HG03025 (cell line): ENCODE data around the gene TNFAIP2.
"Not testable (repeated sequence)": the region's sequence is repeated elsewhere in the genome, so short reads cannot be mapped to it uniquely, and the experiment has no call there.

Source experiments
- ATAC-seq: cut with Tn5 transposase; IDR thresholded peaks from one replicate; pipeline ENCODE4 v1.9.1; 2021; ENCODE audit warnings: mild to moderate bottlenecking, moderate library complexity; ENCODE audit not compliant: unreplicated experiment, low FRiP score

The TNFAIP2 gene

DNA sequence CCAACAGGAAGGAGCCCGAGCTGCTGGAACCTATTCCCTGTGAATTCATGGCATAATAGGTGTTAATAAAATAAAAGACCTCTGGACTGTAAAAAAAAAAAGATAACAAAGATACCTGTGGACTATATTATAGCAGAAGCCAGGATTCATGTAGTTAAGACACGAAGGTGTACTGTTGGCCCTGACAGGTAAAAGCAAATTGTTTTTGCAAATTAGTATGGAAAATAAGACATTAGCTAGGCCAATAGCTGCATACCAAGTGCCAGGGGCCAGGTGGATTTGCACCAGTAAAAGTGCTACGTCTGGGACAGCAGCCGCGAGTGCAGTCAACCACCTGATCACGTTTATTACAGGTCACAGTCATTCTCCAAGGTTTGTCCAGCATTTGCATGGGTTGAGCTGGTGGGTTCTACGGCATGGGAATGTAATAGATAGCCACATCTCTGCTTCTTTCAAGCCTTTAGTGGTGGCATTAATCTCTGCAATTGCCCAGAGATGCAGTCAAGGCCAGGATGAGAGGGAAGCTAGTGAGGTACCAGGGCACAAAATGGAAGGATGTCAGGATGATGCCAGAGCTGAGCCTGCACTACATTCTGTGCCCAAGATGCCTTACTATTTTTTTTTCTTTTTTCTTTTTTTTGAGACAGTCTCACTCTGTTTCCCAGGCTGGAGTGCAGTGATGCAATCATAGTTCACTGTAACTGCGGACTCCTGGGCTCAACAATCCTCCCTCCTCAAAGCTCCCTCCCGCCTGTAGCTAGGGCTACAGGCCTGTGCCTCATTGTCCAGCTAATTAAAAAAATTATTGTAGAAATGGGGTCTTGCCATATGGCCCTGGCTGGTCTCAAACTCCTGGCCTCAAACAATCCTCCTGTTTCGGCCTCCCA, 26.3 kb downstream of the TNFAIP2 start:
- no peak for ATAC-seq

GRCh38 chr14:103151270-103151945, 28.1 kb downstream of the TNFAIP2 start:
- ATAC-seq, result no peak

DNA sequence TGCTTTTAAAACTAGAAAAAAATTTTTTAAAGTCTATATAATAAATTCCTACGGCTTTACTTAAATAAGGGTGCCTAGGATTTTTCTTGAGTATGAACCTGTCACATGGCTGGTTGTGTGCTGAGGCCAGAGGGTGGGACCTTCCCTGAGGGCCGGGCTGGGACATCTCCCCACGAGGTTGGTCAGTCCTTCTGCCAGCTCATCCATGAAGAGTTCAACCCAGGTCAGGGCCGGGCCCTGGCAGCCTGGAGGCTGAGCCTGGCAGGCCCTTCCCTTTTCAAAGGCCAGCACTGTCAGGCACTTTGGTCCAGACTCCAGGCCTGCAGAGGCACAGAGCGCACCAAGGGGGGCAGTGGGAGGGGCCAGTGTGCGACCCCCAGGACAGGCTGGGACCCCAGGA, 31.7 kb downstream of the TNFAIP2 start:
- no peak for ATAC-seq

DNA sequence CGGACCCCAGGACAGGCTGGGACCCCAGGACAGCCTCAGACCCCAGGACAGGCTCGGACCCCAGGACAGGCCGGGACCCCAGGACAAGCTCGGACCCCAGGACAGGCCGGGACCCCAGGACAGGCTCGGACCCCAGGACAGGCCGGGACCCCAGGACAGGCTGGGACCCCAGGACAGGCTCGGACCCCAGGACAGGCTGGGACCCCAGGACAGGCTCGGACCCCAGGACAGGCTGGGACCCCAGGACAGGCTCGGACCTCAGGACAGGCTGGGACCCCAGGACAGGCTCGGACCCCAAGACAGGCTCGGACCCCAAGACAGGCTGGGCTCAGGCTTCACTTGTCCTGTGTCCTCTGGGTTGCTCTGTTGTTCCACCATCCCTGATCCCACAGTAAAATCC, 32.2 kb downstream of the TNFAIP2 start:
- not testable (repeated sequence) for ATAC-seq

DNA sequence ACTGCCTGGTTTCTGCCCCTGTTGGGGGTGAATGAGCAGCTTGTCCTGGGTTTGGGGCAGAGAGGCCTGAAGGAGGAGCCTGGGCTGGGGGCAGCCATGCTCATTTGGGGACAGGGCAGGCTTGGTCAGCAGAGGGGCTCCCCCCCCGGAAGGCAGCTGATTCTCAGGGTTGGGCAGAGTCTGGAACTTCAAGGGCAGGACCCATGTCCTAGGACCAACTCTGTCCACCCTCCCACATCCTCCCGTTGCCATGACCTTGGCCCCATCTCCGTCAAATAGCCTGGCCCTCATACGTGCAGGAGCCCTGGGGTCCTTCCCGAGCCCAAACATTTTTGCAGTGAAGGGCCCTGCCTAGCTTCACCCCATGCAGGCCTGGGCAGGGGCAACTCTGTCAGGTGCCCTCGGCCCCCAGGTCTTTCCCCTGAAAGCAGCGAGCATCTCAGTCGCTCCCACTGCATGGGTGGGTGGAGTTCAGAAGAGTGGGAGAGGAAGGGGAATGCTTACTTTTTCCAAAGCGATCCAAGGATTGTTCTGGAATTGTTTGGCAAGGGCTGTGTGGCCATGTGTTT, 32.6 kb downstream of the TNFAIP2 start:
- ATAC-seq, result no peak

DNA sequence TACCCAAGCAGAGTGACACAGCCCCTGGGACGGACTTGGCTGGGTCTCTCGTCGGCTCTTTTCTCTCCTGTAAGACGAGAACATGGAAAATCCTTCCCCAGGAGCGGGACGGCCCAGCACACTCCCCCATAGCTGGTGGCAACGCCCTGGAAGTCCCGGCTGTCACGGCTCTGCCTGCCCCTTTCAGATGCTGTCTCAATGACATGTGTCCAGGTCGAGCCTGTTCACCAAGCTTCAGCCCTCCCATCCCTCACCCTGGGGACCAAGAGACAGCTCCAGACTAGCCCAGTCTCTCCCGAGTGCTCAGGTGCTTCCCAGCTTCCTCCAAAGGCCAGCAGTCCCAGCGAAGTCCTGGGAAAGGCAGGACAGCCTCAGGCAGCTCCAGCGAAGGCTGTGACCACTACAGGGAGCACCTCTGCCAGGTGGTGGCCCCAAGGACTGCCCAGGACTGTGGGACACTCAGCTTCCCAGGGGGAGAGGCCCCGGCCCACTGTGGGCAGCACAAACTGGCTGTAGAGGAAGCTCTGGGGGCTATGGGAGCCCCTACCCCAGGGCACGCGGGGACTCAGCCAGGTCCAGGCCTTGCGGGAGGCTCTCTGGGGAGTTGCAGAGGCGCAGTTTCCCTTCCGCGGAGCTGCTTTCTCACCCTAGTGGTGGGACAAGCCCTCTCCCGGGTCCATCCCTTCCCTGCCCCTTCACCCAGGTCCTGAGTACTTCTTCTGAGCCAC, 33.6 kb downstream of the TNFAIP2 start:
- ATAC-seq, result no peak

- no peak for ATAC-seq
These were observed 34.7 kb downstream of the TNFAIP2 start for GRCh38 chr14:103157969-103158368.

DNA sequence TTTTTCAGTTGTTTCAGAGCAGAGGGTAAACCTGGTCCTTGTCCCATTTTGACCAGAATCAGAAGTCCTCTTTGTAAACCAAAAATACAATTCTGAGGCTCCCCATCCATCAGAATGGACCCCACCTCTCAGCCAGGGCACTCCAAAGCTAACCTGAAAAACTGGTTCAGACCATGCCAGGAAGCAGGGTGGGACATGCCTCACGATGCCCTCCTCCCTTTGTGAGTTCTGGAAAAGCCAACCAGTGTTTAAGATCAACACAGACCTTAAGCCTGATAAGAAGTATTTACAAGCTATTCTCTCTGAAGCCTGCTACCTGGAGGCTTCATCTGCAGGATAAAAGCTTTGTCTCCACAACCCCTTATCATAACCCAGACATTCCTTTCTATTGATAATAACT, 35.4 kb downstream of the TNFAIP2 start:
- ATAC-seq, result no peak

GRCh38 chr14:103160321-103161053, 37.2 kb downstream of the TNFAIP2 start:
- no peak for ATAC-seq

- ATAC-seq, result no peak
These were observed 37.8 kb downstream of the TNFAIP2 start for GRCh38 chr14:103161054-103161397.

DNA sequence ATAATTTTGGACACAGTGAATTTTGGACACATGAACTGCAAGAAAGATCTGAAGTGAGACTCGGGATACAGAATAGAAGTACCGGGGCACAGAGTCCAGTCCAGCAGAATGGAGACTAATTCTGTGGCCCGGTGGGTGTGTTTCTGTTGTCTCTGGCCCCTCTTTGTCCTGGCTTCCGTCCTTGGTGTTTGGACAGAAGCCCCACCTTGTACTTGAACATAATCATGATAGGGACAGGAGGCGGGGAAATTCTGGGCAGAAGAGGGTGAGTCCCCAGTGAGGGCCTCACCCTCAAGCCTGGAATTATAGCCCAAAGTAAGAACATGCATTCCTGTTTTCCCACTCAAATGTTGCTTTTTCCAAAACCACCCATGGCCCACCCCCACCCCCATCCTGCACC, 39.9 kb downstream of the TNFAIP2 start:
- no peak for ATAC-seq

DNA sequence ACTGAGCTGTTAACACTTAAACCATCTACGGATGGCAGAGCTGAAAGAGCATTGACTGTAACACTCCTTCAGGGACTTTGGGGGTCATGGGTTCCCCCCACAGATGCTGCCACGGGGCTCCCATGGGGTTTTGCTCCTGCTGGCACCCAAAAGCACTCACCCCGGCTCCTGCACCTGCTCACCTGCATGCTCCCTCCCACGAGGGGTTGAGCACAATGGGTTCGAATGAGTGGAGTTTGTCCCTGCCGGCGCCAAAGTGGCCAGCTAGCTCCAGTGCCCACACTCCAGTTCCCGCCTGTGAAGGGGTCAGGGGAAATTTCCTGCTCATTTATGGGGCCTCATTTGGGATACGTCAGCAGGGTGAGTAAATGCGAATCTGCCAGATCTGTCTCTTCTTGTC, 40.7 kb downstream of the TNFAIP2 start:
- no peak for ATAC-seq

GRCh38 chr14:103164779-103165178, 41.5 kb downstream of the TNFAIP2 start:
- ATAC-seq, result no peak

DNA sequence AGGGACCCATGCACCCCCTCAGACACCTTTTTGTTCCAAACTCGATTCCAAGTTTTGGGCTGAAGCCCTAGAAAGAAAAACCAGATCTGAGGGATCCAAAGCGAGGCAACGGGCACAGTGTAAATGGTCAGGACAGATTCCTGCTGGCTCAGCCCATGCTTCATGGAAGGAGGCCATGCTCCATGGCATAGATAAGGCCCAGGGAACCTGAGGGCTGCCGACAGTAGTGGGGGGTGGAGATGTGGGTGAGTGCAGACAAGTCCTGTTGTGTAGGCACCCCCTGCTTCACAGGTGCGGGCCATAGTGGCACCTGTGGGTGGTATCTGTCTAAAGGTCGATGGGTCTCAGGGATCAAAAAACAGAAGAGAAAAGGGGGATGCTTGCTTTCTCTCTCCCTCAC, 42.1 kb downstream of the TNFAIP2 start:
- no peak for ATAC-seq

DNA sequence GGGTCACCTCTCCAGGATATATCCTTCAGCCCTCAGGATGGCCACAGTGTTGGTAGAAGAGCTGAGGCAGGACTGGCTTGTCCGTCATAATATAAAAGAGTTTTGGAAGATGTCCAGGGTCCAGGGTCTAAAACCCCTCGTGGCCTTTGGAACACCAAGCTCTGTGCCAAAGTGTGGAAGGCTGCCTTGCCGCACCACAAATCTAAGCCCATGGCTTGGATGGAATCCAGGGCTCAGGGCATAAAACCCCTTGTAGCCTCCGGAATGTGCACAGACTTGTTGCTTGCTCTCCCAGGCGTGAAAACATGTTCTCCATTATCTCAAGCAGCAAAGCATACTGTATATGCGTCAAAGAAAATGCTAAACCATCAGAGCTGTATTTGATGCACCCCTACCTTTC, 46.7 kb downstream of the TNFAIP2 start:
- no peak for ATAC-seq

- ATAC-seq, result not testable (repeated sequence)
These were observed 47.9 kb downstream of the TNFAIP2 start for GRCh38 chr14:103171206-103171605.

- ATAC-seq, result no peak
These were observed 49.7 kb downstream of the TNFAIP2 start for GRCh38 chr14:103172921-103173320.

DNA sequence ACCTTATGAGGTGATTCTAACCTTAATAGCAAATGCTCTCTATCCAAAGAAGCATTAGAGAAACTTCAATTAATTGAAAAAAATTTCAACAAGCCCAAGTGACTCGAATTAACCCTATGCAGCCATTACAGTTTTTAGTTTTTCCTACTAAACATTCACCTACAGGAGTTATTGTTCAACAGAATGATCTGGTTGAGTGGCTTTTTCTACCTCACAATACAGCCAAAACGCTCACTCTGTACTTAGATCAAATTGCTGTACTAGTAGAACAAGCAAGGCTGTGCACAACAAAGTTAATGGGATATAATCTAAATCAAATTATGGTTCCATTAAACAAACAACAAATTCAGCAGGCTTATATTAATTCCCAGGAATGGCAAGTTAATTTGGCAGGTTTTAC, 50.6 kb downstream of the TNFAIP2 start:
- not testable (repeated sequence) for ATAC-seq

- not testable (repeated sequence) for ATAC-seq
These were observed 52.9 kb downstream of the TNFAIP2 start for GRCh38 chr14:103176176-103176575.

- ATAC-seq, result no peak
These were observed 54.1 kb downstream of the TNFAIP2 start for GRCh38 chr14:103177376-103177775.
